GM13976 (cell line): ENCODE measurements around the gene CHSY1.

ENCODE experiments used
- DNase-seq: peaks from one replicate; pipeline ENCODE4 v3.0.0; 2012; ENCODE audit warnings: low spot score
- in situ Hi-C: fragments of 300-500 bp; cut with MboI; formaldehyde crosslinking; loops from one replicate; pipeline ENCODE4 v1.12.0; 2022; ENCODE audit warnings: low sequenced_read_pairs, mixed read lengths, inconsistent platforms; ENCODE audit not compliant: unreplicated experiment
- TF ChIP-seq, protein P1 (sequence below): IDR thresholded peaks from 2 replicates; pipeline ENCODE4 v1.5.1; 2012; ENCODE audit warnings: borderline replicate concordance, mild to moderate bottlenecking; ENCODE audit not compliant: insufficient read depth; ENCODE audit errors: extremely low read depth, missing control alignments, control extremely low read depth

Gene CHSY1

GRCh38 chr15:101150723-101151040 lies 101.2 kb downstream of the CHSY1 start:
- DNase-seq, result no peak
- TF ChIP-seq, protein P1, sequence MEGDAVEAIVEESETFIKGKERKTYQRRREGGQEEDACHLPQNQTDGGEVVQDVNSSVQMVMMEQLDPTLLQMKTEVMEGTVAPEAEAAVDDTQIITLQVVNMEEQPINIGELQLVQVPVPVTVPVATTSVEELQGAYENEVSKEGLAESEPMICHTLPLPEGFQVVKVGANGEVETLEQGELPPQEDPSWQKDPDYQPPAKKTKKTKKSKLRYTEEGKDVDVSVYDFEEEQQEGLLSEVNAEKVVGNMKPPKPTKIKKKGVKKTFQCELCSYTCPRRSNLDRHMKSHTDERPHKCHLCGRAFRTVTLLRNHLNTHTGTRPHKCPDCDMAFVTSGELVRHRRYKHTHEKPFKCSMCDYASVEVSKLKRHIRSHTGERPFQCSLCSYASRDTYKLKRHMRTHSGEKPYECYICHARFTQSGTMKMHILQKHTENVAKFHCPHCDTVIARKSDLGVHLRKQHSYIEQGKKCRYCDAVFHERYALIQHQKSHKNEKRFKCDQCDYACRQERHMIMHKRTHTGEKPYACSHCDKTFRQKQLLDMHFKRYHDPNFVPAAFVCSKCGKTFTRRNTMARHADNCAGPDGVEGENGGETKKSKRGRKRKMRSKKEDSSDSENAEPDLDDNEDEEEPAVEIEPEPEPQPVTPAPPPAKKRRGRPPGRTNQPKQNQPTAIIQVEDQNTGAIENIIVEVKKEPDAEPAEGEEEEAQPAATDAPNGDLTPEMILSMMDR, result no peak
- in situ Hi-C loops, result no loop called here

- in situ Hi-C loops, result no loop called here
- TF ChIP-seq, protein P1, result no peak
- DNase-seq, result no peak
Measured at GRCh38 chr15:101149864-101150722, 101.8 kb downstream of the CHSY1 start.

- TF ChIP-seq, protein P1, result no peak
- in situ Hi-C loops, result no loop called here
- no peak for DNase-seq
Measured at GRCh38 chr15:101148881-101149664, 102.8 kb downstream of the CHSY1 start.

DNA sequence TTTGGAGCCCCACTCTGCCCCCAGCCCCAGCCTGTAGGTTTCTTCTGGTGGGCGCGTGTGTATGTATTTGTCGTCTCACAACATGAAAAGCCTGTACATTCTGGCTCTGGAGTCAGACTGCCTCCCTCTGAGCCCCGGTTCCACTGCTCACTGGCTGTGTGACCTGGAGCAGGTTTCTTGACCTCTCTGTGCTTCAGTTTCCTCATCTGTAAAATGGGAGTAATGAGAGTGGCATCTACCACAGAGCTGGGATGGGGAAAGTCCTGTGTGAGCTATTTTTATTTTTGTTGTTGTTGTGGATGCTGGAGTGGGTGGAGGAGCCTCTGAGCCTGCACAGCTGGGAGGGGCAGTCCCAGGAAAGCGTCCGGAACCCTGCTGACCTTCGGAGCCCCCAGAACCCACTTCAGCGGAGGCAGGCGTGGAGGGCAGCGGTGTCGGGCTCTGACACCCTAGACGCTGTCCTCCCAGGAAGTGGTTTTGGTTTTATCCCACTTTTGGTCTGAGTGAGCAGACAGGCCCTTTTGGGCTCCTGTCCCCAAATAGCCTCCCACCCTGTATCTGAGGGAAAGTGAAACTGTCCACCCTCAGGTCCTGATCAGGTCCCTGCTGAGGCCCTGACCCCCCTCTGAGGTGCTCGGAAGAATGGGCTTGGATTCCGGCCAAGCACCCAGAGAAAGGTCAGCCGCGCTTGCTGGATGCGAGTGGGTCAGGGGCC lies 103.5 kb downstream of the CHSY1 start:
- TF ChIP-seq, protein P1, result no peak
- in situ Hi-C loops, result no loop called here
- DNase-seq, result peak; percentile 68

DNA sequence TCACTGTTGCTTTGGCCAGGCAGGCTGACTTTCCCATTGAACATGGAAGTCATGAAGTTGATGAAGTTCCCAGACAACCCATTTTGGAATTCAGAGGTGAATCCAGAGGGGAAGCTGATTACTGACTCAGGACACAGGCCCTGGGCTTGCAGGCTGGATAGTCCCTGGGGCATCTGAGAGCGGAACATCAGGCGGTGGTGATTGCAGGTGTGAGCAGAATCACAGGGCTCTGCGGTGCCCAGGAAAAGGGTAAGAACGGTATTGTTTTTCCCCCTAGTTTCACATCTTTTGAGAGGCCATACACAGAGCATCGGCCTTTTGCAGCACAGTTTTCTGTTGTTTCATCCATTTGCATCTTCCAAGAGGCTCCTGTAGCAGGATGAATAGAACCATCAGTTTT lies 104.7 kb downstream of the CHSY1 start:
- in situ Hi-C loops, result no loop called here
- DNase-seq, result no peak
- TF ChIP-seq, protein P1, result no peak

DNA sequence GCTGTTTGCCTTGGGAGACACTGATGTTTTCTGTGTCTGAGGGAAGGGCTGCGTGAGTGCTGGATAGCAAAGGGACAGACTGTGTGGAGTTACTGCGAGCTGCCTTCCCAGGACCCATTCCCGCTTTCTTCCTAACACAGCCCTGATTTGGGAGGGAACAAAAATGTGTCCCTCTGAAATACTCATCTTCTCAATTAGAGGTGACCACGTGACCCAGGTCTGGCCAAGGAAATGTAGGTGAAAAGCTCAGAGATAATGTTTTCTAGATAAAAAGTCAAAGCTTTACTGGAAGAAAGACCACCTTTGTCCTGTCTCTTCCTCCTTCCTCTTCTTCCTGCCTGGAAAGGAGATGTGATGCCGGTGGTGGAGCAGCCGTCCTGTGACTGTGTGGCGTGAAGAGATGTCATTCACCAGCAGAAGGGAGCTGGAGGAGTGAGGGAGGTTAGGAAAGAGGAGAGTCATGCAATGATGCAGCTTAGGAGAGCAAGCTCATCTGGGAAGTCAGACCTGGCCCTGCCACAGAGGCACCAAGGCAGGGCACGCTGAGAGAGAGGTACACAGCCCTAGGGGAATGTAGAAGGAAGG lies 105.6 kb downstream of the CHSY1 start:
- in situ Hi-C loops, result no loop called here
- TF ChIP-seq, protein P1, result no peak
- no peak for DNase-seq
